GM19240 (cell line): ENCODE data around the gene METTL6.
"Not testable (repeated sequence)": the region's sequence is repeated elsewhere in the genome, so short reads cannot be mapped to it uniquely, and the experiment has no call there.

Experiments used
- DNase-seq: peaks from one replicate; pipeline ENCODE4 v3.0.0; 2011; ENCODE audit warnings: low spot score; ENCODE audit not compliant: insufficient read length

Gene METTL6

GRCh38 chr3:15427182-15427880 is at the start of gene METTL6, which contains the start of gene EAF1:
METTL6 (minus strand) TSS chr3:15427544; CDS start chr3:15426511, 1,033 bp downstream.
EAF1 (plus strand) TSS chr3:15427598; CDS start chr3:15427780, 182 bp downstream.
- DNase-seq = peak; percentile 82

GRCh38 chr3:15476378-15476777 is 49.0 kb upstream of the METTL6 start:
- DNase-seq = no peak

GRCh38 chr3:15475161-15475560 is 47.8 kb upstream of the METTL6 start:
- DNase-seq = no peak

GRCh38 chr3:15471861-15472260 is 44.5 kb upstream of the METTL6 start:
- DNase-seq = no peak

- DNase-seq = no peak
Measured at GRCh38 chr3:15470849-15471248, 43.5 kb upstream of the METTL6 start.

- no peak for DNase-seq
Measured at GRCh38 chr3:15470261-15470660, 42.9 kb upstream of the METTL6 start.

- no peak for DNase-seq
Measured at GRCh38 chr3:15467227-15468181, 40.2 kb upstream of the METTL6 start.

GRCh38 chr3:15465876-15466585 is 38.7 kb upstream of the METTL6 start:
- no peak for DNase-seq

GRCh38 chr3:15462451-15462850 is 35.1 kb upstream of the METTL6 start:
- no peak for DNase-seq

- no peak for DNase-seq
Measured at GRCh38 chr3:15460891-15461531, 33.7 kb upstream of the METTL6 start.

GRCh38 chr3:15458212-15458780 is 31.0 kb upstream of the METTL6 start:
- no peak for DNase-seq

GRCh38 chr3:15456915-15457314 is 29.6 kb upstream of the METTL6 start:
- DNase-seq = not testable (repeated sequence)

GRCh38 chr3:15456321-15456720 is 29.0 kb upstream of the METTL6 start:
- DNase-seq = no peak

- DNase-seq = no peak
Measured at GRCh38 chr3:15455756-15456155, 28.4 kb upstream of the METTL6 start.

- DNase-seq = no peak
Measured at GRCh38 chr3:15454965-15455364, 27.6 kb upstream of the METTL6 start.

- DNase-seq = no peak
Measured at GRCh38 chr3:15453991-15454625, 26.8 kb upstream of the METTL6 start.

- no peak for DNase-seq
Measured at GRCh38 chr3:15453501-15453900, 26.2 kb upstream of the METTL6 start.

- DNase-seq = no peak
Measured at GRCh38 chr3:15452961-15453360, 25.6 kb upstream of the METTL6 start.

GRCh38 chr3:15452156-15452555 is 24.8 kb upstream of the METTL6 start:
- DNase-seq = no peak
